Karpas-422 (cell line): ENCODE results near the gene ADRA2B. TPM values are rescaled to one million over a fixed set of nuclear protein-coding genes. Genes with fewer than 3 reads are reported as not detected.
A peak's percentile ranks its signal among the peaks of the same experiment; 100 is the strongest.

Experiments used
- DNase-seq: peaks from one replicate; pipeline ENCODE4 v3.0.0-alpha.2; 2015
- H2AFZ ChIP-seq: fragments of 200-600 bp; sonication (generic); 2 replicates; pipeline ENCODE4 v1.6.1; 2014; ENCODE audit warnings: antibody characterized with exemption, low read length, mixed read lengths
- H3K27ac ChIP-seq: fragments of 200-600 bp; sonication (generic); 2 replicates; pipeline ENCODE4 v1.5.1; 2014; ENCODE audit warnings: mild to moderate bottlenecking, low read length, moderate library complexity
- H3K27me3 ChIP-seq: fragments of 200-600 bp; sonication (generic); 2 replicates; pipeline ENCODE4 v1.6.1; 2014; ENCODE audit warnings: low read length, mixed read lengths
- H3K36me3 ChIP-seq: fragments of 200-600 bp; sonication (generic); 2 replicates; pipeline ENCODE4 v1.6.1; 2014; ENCODE audit warnings: low read length, mixed read lengths; ENCODE audit not compliant: insufficient read depth
- H3K4me1 ChIP-seq: fragments of 200-600 bp; sonication (generic); 2 replicates; pipeline ENCODE4 v1.6.1; 2014; ENCODE audit warnings: mild to moderate bottlenecking, low read length, mixed read lengths
- H3K4me2 ChIP-seq: fragments of 200-600 bp; sonication (generic); 2 replicates; pipeline ENCODE4 v1.6.1; 2014; ENCODE audit warnings: low read length, low read depth, mild to moderate bottlenecking; ENCODE audit not compliant: poor library complexity, severe bottlenecking
- H3K4me3 ChIP-seq: fragments of 200-600 bp; sonication (generic); 2 replicates; pipeline ENCODE4 v1.5.1; 2014; ENCODE audit warnings: mild to moderate bottlenecking, antibody characterized with exemption, low read length, mixed read lengths
- H3K79me2 ChIP-seq: fragments of 200-600 bp; sonication (generic); 2 replicates; pipeline ENCODE4 v1.6.1; 2014; ENCODE audit warnings: mild to moderate bottlenecking, low read length, mixed read lengths
- H3K9ac ChIP-seq: fragments of 200-600 bp; sonication (generic); 2 replicates; pipeline ENCODE4 v1.6.0; 2014; ENCODE audit warnings: low read length
- H3K9me2 ChIP-seq: fragments of 200-600 bp; sonication (generic), shearing (Covaris generic); replicated peaks from 2 replicates; pipeline ENCODE4 v1.6.0; 2014; ENCODE audit warnings: mild to moderate bottlenecking, low read length, moderate library complexity; ENCODE audit not compliant: insufficient read depth
- H3K9me3 ChIP-seq: fragments of 300-700, 200-600 bp; sonication (generic); 2 replicates; pipeline ENCODE4 v1.6.1; 2014; ENCODE audit warnings: low read length, mixed read lengths
- H4K20me1 ChIP-seq: fragments of 200-600 bp; sonication (generic); 2 replicates; pipeline ENCODE4 v1.6.1; 2014; ENCODE audit warnings: mild to moderate bottlenecking, antibody characterized with exemption, low read length, low read depth; ENCODE audit not compliant: insufficient read depth
- total RNA-seq: library from RNA; depleted of rRNA; stranded (reverse); fragments of >200 nt; shearing (Covaris generic); gene quantifications from 2 replicates; pipeline ENCODE4 v1.2.3, GENCODE V29; 2014; ENCODE audit warnings: low replicate concordance

The ADRA2B gene
- total RNA-seq, 1 experiment from 2014 or later = not detected

DNA sequence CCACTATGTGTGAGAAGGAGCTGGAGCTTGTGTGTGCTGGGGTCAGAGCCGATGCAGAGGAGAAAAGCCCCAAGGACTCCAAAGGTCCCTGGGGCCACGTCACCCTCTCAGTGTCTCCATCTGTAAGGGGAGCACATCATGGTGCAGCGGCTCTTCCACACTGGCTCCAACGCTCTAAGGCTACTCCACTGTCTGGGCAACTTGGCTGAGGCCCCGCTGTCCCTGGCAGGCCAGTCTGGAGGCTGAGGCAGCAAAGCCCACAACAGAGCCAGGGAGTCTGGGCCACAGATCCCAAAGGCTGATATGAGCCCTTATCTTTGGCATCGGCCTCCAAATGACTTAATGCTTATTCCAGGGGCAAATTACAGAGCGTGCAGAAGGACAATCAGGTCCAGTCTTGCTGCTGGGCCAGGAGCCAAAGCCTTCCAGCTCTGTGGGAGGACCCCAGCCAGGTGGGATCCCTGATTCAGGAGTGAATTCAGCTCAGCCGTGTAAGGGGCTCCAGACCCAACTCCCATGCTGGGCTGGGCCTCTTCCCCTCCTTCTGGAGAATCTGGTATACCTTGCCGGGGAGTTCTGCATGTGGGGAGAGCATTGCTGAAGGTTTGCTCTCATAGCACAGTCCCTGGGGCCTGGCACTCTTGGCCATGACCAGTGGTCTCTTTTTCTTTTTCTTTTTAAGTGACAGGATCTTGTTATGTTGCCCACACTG, 30.7 kb upstream of the ADRA2B start:
- Histone ChIP-seq H3K4me2 (peak overlapping the region; percentile 79), H3K9ac (peak overlapping the region; percentile 96), H3K4me1 (peaks cover 60% of the 10 kb centered on the region), H3K27ac (peak overlapping the region; percentile 67), H3K4me3 (peak overlapping the region; percentile 96; the same call in 1 of the 2 replicates), H3K27me3 (no peaks in the 10 kb centered on the region), H3K36me3 (peaks cover 19% of the 10 kb centered on the region), H3K9me3 (no peaks in the 10 kb centered on the region), H3K9me2 (no peaks in the 10 kb centered on the region), H2AFZ (peak overlapping the region; percentile 78; the same call in 1 of the 2 replicates), H4K20me1 (peaks cover 23% of the 10 kb centered on the region), H3K79me2 (peaks cover 7% of the 10 kb centered on the region)
- DNase-seq = no peak

DNA sequence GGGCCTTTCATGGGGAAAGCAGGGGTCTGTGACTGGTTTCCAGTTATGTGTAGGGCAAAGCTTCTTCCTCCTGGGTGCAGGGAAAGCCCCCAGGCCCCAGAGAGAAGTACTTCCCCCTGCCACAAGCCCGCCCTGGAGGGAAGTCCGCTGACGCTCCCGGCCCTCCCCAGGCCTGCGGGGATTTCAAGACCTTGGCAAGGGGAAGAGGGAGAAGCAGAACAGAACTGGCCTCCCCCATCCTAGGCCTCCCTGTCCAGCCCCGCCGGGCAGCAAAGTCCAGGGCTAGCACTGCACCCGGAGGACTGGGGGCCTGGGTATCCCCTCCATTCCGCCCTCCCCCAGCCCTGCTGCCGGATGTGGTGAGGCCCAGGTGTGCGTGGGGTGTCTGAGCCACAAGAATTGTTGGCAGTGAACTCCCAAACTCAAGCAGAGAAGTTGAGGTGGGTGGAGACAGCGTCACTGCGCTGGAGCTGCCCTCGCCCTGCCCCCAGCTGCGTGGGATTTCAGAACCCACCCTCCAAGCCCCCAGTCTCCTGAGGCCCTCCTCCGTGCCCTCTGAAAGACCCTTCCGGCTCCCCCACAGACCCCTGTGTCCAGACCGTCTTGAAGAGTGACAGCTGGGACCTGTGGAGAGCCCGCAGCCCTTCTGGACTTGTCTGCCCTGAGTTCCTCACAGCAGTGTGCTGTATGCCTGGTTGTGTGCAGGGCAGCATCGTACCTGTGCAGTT, 29.9 kb upstream of the ADRA2B start:
- Histone ChIP-seq H3K27ac (peak overlapping the region; percentile 67), H3K4me1 (peaks cover 60% of the 10 kb centered on the region), H2AFZ (peak overlapping the region; percentile 78; the same call in 1 of the 2 replicates), H3K36me3 (peaks cover 19% of the 10 kb centered on the region), H3K4me2 (peak overlapping the region; percentile 79), H4K20me1 (peaks cover 23% of the 10 kb centered on the region), H3K79me2 (peaks cover 7% of the 10 kb centered on the region), H3K27me3 (no peaks in the 10 kb centered on the region), H3K9me2 (no peaks in the 10 kb centered on the region), H3K9me3 (no peaks in the 10 kb centered on the region), H3K4me3 (peak overlapping the region; percentile 96), H3K9ac (peak overlapping the region; percentile 96)
- peak; percentile 69 for DNase-seq

DNA sequence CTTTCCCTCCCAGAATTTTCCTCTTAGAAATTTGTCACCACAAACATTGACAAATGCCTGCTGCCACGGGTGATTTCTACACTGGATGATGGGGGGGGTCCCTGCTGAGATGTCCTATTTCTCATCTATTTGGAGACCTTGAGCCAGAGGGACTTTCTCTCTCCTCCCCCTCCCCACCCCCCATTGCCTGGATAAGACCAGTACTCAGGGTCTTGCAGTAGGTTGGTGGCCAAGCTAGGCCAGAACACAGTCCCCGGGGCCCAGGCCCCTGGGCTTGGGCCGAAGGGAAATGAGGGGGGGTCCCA, 29.4 kb upstream of the ADRA2B start:
- Histone ChIP-seq H3K9me3 (no peaks in the 10 kb centered on the region), H3K79me2 (peaks cover 7% of the 10 kb centered on the region), H3K9ac (peak overlapping the region; percentile 96), H4K20me1 (peaks cover 23% of the 10 kb centered on the region), H3K4me2 (peak overlapping the region; percentile 79), H3K9me2 (no peaks in the 10 kb centered on the region), H3K27me3 (no peaks in the 10 kb centered on the region), H3K4me1 (peaks cover 60% of the 10 kb centered on the region), H3K36me3 (peaks cover 19% of the 10 kb centered on the region), H3K27ac (peak overlapping the region; percentile 67), H3K4me3 (peak overlapping the region; percentile 96), H2AFZ (peak overlapping the region; percentile 78; the same call in 1 of the 2 replicates)
- DNase-seq = no peak

DNA sequence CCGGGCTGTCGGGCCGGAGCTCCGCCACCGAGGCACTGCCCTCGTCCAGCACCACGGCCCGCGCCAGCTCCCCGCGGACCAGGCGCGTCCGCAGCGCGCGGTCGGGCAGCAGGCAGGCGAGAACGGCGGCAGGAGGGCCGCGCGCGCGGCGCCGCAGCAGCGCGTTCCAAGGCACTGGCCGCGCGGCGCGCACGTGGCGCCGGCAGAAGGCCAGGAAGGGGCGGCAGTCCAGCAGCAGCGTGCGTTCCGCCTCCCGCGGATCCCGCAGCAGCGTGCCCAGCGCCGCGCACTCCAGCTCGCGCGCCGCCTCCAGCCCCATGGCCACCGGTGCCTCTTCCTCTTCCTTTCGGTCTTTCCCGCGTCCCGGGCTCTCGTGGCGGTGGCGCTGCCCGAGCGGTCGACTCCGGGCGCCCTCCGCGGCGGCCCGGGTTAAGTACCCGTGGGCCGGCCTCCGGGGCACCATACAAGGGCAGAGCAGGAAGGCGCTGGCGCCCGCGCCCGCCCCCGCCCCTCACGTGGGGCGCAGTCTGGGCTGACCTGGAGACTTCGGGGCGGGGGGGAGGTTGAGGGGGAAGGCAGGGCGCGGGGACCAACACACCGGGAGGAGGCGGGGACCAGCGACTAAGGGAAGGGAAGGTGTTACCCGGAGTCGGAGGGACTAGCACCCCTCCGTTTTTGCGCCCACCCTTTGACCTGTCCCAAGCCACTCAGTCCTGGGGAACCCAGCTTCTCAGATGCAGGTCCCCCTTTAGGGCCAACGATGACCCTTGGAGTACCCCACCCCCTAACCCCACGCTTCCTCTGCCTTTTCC, 28.9 kb upstream of the ADRA2B start, which contains the start of gene DUSP2:
Gene DUSP2, minus strand, starts transcription at position 405 of the 812 bp plus-strand sequence. Its CDS starts 86 bp downstream, at position 319.
- Histone ChIP-seq H2AFZ (peak within 1 kb of the TSS; percentile 78; the same call in 1 of the 2 replicates), H3K4me3 (peak within 1 kb of the TSS; percentile 96), H3K27ac (peak within 1 kb of the TSS; percentile 67), H3K27me3 (no peaks in the 10 kb centered on the region), H3K9ac (peak within 1 kb of the TSS; percentile 96), H4K20me1 (peaks cover 23% of the 10 kb centered on the region), H3K4me1 (peaks cover 60% of the 10 kb centered on the region), H3K4me2 (peak within 1 kb of the TSS; percentile 79), H3K79me2 (peaks cover 7% of the 10 kb centered on the region), H3K9me3 (no peaks in the 10 kb centered on the region), H3K36me3 (peaks cover 19% of the 10 kb centered on the region), H3K9me2 (no peaks in the 10 kb centered on the region)
- peak; percentile 96 for DNase-seq

DNA sequence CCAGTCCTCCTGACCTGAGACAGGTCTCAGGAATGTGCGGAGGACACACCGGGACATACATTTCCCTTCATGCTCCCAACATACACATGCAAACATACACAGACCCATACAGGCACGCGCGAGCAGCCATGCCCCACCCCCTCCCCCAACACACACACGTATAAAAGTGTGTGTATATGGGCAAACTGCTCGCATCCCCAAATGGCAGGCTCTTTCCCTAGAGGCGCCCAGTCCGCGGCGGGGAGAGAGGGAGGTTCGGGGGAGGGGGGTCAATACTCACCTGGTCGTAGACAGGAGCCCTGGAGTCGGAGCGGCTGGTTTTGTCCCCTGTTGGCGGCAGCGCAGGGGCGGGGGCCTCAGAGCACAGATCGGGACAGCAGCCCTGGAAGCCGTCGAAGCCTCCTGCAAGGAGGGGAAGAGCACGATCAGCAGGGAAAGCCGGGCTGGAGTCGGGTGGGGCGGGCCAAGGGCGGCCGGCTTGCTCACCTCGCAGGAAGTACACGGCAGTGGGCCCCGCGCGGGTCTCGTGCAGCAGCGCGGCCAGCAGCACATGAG, 28.2 kb upstream of the ADRA2B start:
- Histone ChIP-seq H3K27ac (peak overlapping the region; percentile 57), H3K4me2 (peak overlapping the region; percentile 79), H3K4me3 (peak overlapping the region; percentile 96), H3K9me2 (no peaks in the 10 kb centered on the region), H2AFZ (no peak overlapping the region), H3K4me1 (peaks cover 60% of the 10 kb centered on the region), H4K20me1 (peaks cover 23% of the 10 kb centered on the region), H3K27me3 (no peaks in the 10 kb centered on the region), H3K79me2 (peaks cover 7% of the 10 kb centered on the region), H3K36me3 (peaks cover 19% of the 10 kb centered on the region), H3K9me3 (no peaks in the 10 kb centered on the region), H3K9ac (peak overlapping the region; percentile 96)
- DNase-seq = peak; percentile 73

DNA sequence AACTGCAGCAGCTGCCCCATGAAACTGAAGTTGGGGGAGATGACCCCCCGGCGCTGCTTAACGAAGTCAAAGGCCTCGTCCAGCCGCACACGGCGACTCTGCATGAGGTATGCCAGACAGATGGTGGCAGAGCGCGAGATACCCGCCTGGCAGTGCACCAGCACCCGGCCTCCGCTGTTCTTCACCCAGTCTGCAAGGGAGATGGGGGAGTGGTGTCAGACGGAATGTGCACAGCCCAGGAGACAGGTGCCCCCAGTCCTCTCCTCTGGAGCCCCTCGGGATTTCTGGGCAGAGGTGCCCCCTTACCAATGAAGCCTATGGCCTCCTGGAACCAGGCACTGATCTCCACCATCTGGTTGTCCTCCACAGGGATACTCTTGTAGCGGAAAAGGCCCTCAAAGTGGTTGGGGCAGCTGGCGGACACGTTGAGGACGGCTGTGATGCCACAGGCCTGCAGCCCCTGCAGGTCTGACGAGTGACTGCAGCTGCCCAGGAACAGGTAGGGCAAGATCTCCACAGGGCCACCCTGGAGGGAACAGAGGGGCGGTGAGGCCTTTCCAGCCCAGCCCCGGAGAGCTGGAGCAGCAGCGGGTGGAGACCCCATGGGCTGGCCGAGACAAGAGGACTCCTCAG, 27.6 kb upstream of the ADRA2B start:
- no peaks in the 10 kb centered on the region for H3K9me3 ChIP-seq
- H3K79me2 ChIP-seq = peaks cover 7% of the 10 kb centered on the region
- H3K27ac ChIP-seq = peak overlapping the region; percentile 57
- H3K9me2 ChIP-seq = no peaks in the 10 kb centered on the region
- H2AFZ ChIP-seq = no peak overlapping the region
- peak overlapping the region; percentile 96 for H3K9ac ChIP-seq
- H3K4me1 ChIP-seq = peaks cover 56% of the 10 kb centered on the region
- H3K36me3 ChIP-seq = peaks cover 19% of the 10 kb centered on the region
- H3K27me3 ChIP-seq = no peaks in the 10 kb centered on the region
- peak; percentile 60 for DNase-seq
- peak overlapping the region; percentile 79 for H3K4me2 ChIP-seq
- H4K20me1 ChIP-seq = peaks cover 23% of the 10 kb centered on the region
- peak overlapping the region; percentile 96 for H3K4me3 ChIP-seq

DNA sequence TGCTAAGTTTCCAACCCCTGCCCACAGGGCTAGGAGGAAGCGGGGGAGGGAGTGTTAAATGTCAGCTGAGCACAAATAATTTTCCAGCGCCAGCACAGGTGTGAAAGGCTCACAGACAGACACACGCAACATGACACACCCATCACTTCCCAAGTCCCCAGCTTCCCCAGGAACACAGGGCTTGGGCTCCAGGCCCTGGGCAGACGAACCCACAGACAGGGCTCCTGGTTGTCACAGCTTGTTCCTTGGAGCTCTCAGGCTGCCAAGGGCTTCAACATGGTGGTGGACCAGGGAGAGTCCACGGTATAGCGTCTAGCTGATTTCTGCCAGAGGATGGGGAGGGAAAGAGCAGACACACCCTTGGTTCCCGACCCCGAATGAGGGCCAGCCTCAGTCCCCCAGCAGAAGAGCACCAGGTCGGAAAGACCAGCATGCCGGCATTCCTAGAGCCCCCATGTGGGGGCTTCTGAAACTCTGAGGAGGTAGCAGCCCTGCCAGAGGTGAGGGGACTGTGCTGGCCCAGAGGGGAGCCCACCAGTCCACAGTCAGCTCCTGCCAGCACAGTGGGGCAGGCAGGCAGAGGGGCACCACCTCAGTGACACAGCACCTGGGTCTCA, 27.0 kb upstream of the ADRA2B start:
- peaks cover 19% of the 10 kb centered on the region for H3K36me3 ChIP-seq
- H3K9me2 ChIP-seq = no peaks in the 10 kb centered on the region
- no peaks in the 10 kb centered on the region for H3K27me3 ChIP-seq
- peaks cover 50% of the 10 kb centered on the region for H3K4me1 ChIP-seq
- no peaks in the 10 kb centered on the region for H3K9me3 ChIP-seq
- H2AFZ ChIP-seq = no peak overlapping the region
- DNase-seq = no peak
- peak overlapping the region; percentile 96 for H3K4me3 ChIP-seq
- peak overlapping the region; percentile 79 for H3K4me2 ChIP-seq
- peaks cover 7% of the 10 kb centered on the region for H3K79me2 ChIP-seq
- H4K20me1 ChIP-seq = peaks cover 23% of the 10 kb centered on the region
- peak overlapping the region; percentile 96 for H3K9ac ChIP-seq
- no peak overlapping the region for H3K27ac ChIP-seq
